ENCODE measurements around the gene PTH1R. TPM values are rescaled to one million over a fixed set of nuclear protein-coding genes. Genes with fewer than 3 reads are reported as not detected.

Gene PTH1R
- total RNA-seq, 2 donors from 2014 or later = 1.3 to 10.8 TPM

DNA sequence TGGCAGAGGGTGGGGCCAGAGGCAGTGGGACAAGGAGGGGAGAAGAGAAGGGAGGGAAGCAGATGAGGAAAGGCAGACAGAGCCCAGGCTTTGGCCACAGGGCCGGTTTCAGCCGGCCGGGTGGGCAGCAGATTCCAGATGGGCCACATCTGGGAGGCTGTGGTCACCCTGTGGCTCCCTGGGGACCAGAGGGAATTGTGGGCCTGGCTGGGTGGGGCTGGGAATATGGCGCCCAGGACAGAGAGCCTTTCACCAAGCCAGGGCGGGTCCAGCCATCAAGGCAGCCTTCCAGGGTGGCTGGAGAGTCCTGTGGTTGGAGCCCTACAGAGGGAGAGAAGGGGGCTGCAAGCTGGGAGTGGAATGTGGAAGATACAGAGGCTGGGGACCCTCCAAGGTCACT lies 18.9 kb downstream of the PTH1R start:
- TF ChIP-seq POLR2AphosphoS5 (IDR thresholded peaks at IDR 0.05) (no peak), CTCF (IDR thresholded peaks at IDR 0.05) (no peak), POLR2A (IDR thresholded peaks at IDR 0.05) (no peak)
- no peak overlapping the region for H3K4me3 ChIP-seq
- H3K9me3 ChIP-seq = no peaks in the 10 kb centered on the region
- H3K27me3 ChIP-seq (replicated peaks; ENCODE audit: insufficient read depth) = peaks cover 5% of the 10 kb centered on the region
- H3K4me1 ChIP-seq (replicated peaks) = peaks cover 6% of the 10 kb centered on the region
- no peak overlapping the region for H3K27ac ChIP-seq
- intact Hi-C loops (cut with DNase I) = no loop called here
- DNase-seq (ENCODE audit: low spot score) = no peak
- no peaks in the 10 kb centered on the region for H3K36me3 ChIP-seq
- 78% methylated on average over 5 of the region's 5 CpGs for WGBS

DNA sequence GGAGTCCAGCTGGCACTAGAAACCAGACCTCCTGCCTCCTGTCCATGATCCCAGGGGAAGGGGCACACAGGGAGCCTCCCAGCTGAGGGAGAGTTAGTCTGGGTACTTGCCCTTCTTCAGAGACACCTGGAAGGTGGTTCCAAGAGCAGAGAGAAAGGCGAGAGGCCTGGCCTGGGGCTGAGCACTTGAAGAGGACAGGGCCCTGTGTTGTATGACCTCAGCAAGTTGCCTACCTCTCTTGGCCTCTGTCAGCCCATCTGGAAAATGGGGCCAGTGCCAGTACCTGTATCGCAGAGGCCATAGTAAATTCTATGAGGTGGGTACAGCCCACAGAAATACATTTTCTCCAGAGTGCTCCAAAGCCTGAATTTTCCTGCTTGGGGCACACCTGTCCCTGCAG lies 19.5 kb downstream of the PTH1R start:
- Histone ChIP-seq H3K4me3 (no peak overlapping the region), H3K36me3 (no peaks in the 10 kb centered on the region), H3K9me3 (no peaks in the 10 kb centered on the region), H3K27me3 (replicated peaks; ENCODE audit: insufficient read depth) (peaks cover 5% of the 10 kb centered on the region), H3K27ac (no peak overlapping the region), H3K4me1 (replicated peaks) (peaks cover 6% of the 10 kb centered on the region)
- DNase-seq (ENCODE audit: low spot score) = no peak
- intact Hi-C loops (cut with DNase I) = no loop called here
- 95% methylated on average over 2 of the region's 2 CpGs for WGBS
- TF ChIP-seq POLR2A (IDR thresholded peaks at IDR 0.05) (no peak), POLR2AphosphoS5 (IDR thresholded peaks at IDR 0.05) (no peak), CTCF (IDR thresholded peaks at IDR 0.05) (no peak)

GRCh38 chr3:46897829-46898320 lies 20.4 kb downstream of the PTH1R start:
- Histone ChIP-seq H3K27ac (no peak overlapping the region), H3K36me3 (no peaks in the 10 kb centered on the region), H3K4me1 (replicated peaks) (peaks cover 6% of the 10 kb centered on the region), H3K9me3 (no peaks in the 10 kb centered on the region), H3K27me3 (replicated peaks; ENCODE audit: insufficient read depth) (peaks cover 5% of the 10 kb centered on the region), H3K4me3 (no peak overlapping the region)
- intact Hi-C loops (cut with DNase I) = no loop called here
- no peak for TF ChIP-seq POLR2AphosphoS5 (IDR thresholded peaks at IDR 0.05)
- TF ChIP-seq CTCF (IDR thresholded peaks at IDR 0.05) = no peak
- TF ChIP-seq POLR2A (IDR thresholded peaks at IDR 0.05) = no peak
- no peak for DNase-seq (ENCODE audit: low spot score)
- WGBS = 76% methylated on average over 15 of the region's 15 CpGs

DNA sequence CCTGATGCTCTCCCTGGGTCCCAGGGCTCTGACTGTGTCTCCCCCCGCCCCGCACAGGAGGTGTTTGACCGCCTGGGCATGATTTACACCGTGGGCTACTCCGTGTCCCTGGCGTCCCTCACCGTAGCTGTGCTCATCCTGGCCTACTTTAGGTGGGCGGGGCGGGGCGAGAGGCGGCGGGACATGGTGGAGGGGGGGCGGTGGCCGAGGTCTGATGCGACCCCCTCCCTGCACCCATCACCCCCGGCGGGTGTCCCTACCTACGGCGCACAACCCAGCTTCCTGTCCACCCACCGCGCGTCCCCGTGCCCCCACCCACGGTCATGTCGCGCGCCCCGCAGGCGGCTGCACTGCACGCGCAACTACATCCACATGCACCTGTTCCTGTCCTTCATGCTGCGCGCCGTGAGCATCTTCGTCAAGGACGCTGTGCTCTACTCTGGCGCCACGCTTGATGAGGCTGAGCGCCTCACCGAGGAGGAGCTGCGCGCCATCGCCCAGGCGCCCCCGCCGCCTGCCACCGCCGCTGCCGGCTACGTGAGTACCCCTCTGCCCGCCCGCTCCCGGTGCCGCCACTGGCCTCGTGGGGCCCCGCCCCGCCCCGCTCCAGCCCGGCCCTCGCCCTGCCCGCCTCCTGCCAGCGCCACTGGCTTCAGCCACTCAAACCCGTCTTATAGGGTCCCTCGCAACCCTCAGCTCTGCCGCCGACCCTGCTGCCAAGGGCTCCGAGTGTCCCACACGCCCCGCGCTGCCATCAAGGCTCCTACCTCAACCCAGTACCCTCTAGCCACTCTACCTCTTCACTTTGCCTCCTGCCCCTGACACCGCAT lies 21.0 kb downstream of the PTH1R start:
- Histone ChIP-seq H3K4me1 (replicated peaks) (peaks cover 6% of the 10 kb centered on the region), H3K4me3 (no peak overlapping the region), H3K27ac (no peak overlapping the region), H3K36me3 (no peaks in the 10 kb centered on the region), H3K9me3 (no peaks in the 10 kb centered on the region), H3K27me3 (replicated peaks; ENCODE audit: insufficient read depth) (peaks cover 5% of the 10 kb centered on the region)
- TF ChIP-seq CTCF (IDR thresholded peaks at IDR 0.05) (no peak), POLR2A (IDR thresholded peaks at IDR 0.05) (no peak), POLR2AphosphoS5 (IDR thresholded peaks at IDR 0.05) (no peak)
- DNase-seq (ENCODE audit: low spot score) = no peak
- intact Hi-C loops (cut with DNase I) = no loop called here
- 12% methylated on average over 54 of the region's 71 CpGs for WGBS

Data from prostate gland (tissue), 2 donors.